ENCODE results near the gene AAK1. TPM values are rescaled to one million over a fixed set of nuclear protein-coding genes. Genes with fewer than 3 reads are reported as not detected.
A peak's percentile ranks its signal among the peaks of the same experiment; 100 is the strongest.

AAK1 gene
- total and polyA plus RNA-seq, 2 of the 13 experiments (the other 11 are each of a cell fraction or from before 2014, with no cell fraction given) = 9.8 to 10.3 TPM

DNA sequence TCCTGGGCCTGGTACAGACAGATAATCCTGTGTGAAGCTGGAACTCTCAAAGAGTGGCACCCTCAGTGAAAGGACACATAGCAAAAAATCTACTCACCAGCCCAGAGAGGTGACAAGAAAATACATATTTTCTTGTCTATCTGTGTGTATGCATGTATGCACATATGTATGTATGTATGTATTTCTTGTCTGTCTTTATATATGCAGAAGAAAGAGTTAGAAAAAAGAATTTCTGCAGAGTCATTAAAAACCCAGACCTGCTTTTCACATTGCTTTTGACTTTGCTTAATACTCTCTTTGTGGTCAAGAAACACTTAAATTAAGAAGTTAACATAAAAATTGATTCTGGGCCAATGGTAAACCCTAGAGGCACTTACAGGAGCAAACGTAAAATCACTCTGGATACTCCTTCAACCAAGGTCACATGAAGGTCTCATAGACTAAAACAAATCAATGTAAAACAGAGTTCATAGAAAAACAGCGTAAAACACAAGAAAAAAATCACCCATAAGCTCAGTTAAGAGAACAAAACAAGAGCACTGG lies 16.5 kb upstream of the AAK1 start (continued):
- TF ChIP-seq, protein P1, sequence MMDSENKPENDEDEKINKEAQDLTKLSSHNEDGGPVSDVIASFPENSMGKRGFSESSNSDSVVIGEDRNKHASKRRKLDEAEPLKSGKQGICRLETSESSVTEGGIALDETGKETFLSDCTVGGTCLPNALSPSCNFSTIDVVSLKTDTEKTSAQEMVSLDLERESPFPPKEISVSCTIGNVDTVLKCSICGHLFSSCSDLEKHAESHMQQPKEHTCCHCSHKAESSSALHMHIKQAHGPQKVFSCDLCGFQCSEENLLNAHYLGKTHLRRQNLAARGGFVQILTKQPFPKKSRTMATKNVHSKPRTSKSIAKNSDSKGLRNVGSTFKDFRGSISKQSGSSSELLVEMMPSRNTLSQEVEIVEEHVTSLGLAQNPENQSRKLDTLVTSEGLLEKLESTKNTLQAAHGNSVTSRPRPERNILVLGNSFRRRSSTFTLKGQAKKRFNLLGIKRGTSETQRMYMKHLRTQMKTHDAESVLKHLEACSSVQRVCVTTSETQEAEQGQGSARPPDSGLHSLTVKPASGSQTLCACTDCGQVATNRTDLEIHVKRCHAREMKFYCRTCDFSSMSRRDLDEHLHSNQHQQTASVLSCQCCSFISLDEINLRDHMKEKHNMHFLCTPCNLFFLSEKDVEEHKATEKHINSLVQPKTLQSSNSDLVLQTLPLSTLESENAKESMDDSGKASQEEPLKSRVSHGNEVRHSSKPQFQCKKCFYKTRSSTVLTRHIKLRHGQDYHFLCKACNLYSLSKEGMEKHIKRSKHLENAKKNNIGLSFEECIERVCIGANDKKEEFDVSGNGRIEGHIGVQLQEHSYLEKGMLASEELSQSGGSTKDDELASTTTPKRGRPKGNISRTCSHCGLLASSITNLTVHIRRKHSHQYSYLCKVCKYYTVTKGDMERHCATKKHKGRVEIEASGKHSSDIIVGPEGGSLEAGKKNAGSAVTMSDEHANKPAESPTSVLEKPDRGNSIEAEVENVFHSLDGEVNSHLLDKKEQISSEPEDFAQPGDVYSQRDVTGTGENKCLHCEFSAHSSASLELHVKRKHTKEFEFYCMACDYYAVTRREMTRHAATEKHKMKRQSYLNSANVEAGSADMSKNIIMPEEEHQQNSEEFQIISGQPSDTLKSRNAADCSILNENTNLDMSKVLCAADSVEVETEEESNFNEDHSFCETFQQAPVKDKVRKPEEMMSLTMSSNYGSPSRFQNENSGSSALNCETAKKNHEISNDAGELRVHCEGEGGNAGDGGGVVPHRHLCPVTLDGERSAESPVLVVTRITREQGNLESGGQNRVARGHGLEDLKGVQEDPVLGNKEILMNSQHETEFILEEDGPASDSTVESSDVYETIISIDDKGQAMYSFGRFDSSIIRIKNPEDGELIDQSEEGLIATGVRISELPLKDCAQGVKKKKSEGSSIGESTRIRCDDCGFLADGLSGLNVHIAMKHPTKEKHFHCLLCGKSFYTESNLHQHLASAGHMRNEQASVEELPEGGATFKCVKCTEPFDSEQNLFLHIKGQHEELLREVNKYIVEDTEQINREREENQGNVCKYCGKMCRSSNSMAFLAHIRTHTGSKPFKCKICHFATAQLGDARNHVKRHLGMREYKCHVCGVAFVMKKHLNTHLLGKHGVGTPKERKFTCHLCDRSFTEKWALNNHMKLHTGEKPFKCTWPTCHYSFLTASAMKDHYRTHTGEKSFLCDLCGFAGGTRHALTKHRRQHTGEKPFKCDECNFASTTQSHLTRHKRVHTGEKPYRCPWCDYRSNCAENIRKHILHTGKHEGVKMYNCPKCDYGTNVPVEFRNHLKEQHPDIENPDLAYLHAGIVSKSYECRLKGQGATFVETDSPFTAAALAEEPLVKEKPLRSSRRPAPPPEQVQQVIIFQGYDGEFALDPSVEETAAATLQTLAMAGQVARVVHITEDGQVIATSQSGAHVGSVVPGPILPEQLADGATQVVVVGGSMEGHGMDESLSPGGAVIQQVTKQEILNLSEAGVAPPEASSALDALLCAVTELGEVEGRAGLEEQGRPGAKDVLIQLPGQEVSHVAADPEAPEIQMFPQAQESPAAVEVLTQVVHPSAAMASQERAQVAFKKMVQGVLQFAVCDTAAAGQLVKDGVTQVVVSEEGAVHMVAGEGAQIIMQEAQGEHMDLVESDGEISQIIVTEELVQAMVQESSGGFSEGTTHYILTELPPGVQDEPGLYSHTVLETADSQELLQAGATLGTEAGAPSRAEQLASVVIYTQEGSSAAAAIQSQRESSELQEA (CRISPR knock-in tag; IDR thresholded peaks at IDR 0.05; ENCODE audit: not compliant biosample characterization) = no peak
- no peak for TF ChIP-seq TEAD2 (CRISPR knock-in tag; IDR thresholded peaks at IDR 0.05)
- TF ChIP-seq RFXAP (CRISPR knock-in tag; IDR thresholded peaks at IDR 0.05; ENCODE audit: borderline replicate concordance) = no peak
- TF ChIP-seq ZNF619 (CRISPR knock-in tag; IDR thresholded peaks at IDR 0.05) = no peak
- TF ChIP-seq MAFF (IDR thresholded peaks at IDR 0.05; ENCODE audit: low read depth, low read length) = 0 out of 2 replicates have a peak, but pooled peaks have one; percentile 1
- TF ChIP-seq MAFK (conservative IDR thresholded peaks at IDR 0.05 in 1 of 2, IDR thresholded peaks at IDR 0.05 in 1 of 2; ENCODE audit: low read length in 2 of 2) = 0 out of 4 replicates have a peak, but pooled peaks have one; percentile 9 to 20
- TF ChIP-seq NFE2L2 (IDR thresholded peaks at IDR 0.05; ENCODE audit: low read length) = peak; percentile 17; the same call in 1 of the 2 replicates
- TF ChIP-seq ZNF124 (CRISPR knock-in tag; IDR thresholded peaks at IDR 0.05) = no peak
- TF ChIP-seq HOXA9 (CRISPR knock-in tag; IDR thresholded peaks at IDR 0.05; ENCODE audit: borderline replicate concordance) = no peak
- no peak for TF ChIP-seq DBP (CRISPR knock-in tag; IDR thresholded peaks at IDR 0.05; ENCODE audit: not compliant biosample characterization)
- TF ChIP-seq ZGPAT (CRISPR knock-in tag; IDR thresholded peaks at IDR 0.05) = no peak
- TF ChIP-seq, protein P2, sequence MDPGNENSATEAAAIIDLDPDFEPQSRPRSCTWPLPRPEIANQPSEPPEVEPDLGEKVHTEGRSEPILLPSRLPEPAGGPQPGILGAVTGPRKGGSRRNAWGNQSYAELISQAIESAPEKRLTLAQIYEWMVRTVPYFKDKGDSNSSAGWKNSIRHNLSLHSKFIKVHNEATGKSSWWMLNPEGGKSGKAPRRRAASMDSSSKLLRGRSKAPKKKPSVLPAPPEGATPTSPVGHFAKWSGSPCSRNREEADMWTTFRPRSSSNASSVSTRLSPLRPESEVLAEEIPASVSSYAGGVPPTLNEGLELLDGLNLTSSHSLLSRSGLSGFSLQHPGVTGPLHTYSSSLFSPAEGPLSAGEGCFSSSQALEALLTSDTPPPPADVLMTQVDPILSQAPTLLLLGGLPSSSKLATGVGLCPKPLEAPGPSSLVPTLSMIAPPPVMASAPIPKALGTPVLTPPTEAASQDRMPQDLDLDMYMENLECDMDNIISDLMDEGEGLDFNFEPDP (CRISPR knock-in tag; conservative IDR thresholded peaks at IDR 0.05) = no peak
- TF ChIP-seq ETV5 (CRISPR knock-in tag; IDR thresholded peaks at IDR 0.05; ENCODE audit: borderline replicate concordance) = no peak
- no peak for TF ChIP-seq MTA3 (CRISPR knock-in tag; IDR thresholded peaks at IDR 0.05)
